Body of pancreas (tissue), 4 donors: ENCODE data around the gene SEMA3D. TPM values are rescaled to one million over a fixed set of nuclear protein-coding genes. Genes with fewer than 3 reads are reported as not detected.

Experiments used
- ATAC-seq: fragments of 150-250 bp; one replicate; pipeline ENCODE4 v1.9.1; 2016
- DNase-seq, 4 donors: peaks; one replicate each; pipeline ENCODE4 v3.0.0-alpha.2; 2019
- H3K27ac ChIP-seq, 4 donors: fragments of 200-600 bp; sonication (generic); 1 replicate in 3 of 4; 2 replicates in 1 of 4; pipeline versions ENCODE4 v1.5.1 to v1.6.1; 2016 to 2019; ENCODE audit warnings: mild to moderate bottlenecking in 1 of 4, mixed read lengths in 1 of 4, moderate library complexity in 1 of 4
- H3K27me3 ChIP-seq, 2 donors: fragments of 200-600 bp; sonication (generic); one replicate each; pipeline ENCODE4 v1.6.0; 2016; ENCODE audit warnings: mild to moderate bottlenecking in 1 of 2
- H3K36me3 ChIP-seq, 2 donors: fragments of 200-600 bp; sonication (generic); replicated peaks in 1 of 2; 2 replicates each; pipeline ENCODE4 v1.5.1; 2016; ENCODE audit warnings: low read depth in 2 of 2; ENCODE audit not compliant: insufficient read depth in 1 of 2
- H3K4me1 ChIP-seq: fragments of 200-600 bp; sonication (generic); one replicate; pipeline ENCODE4 v1.6.0; 2016
- H3K4me3 ChIP-seq, 2 donors: fragments of 200-600 bp; sonication (generic); 1 replicate in 1 of 2; 2 replicates in 1 of 2; pipeline ENCODE4 v1.5.1; 2016 to 2019
- H3K9me3 ChIP-seq, 3 donors: fragments of 200-600 bp; sonication (generic); 1 replicate in 2 of 3; 2 replicates in 1 of 3; pipeline ENCODE4 v1.5.1; 2016
- POLR2A ChIP-seq, 3 donors: fragments of 450-650 bp; IDR thresholded peaks; one replicate each; pipeline ENCODE4 v1.6.1; 2016; ENCODE audit warnings: antibody characterized with exemption in 3 of 3, mild to moderate bottlenecking in 2 of 3
- WGBS, 2 donors: methylation state at CpG; one replicate each; pipeline ENCODE4 v1.1.5; 2017; 5-methylcytosine and 5-hydroxymethylcytosine counted together
- intact Hi-C: fragments of 100-400 bp; cut with DNase I; formaldehyde crosslinking; loops from one replicate; pipeline ENCODE4 v1.15.1; 2023
- total RNA-seq, 2 donors: library from RNA; depleted of rRNA; stranded (reverse); fragments of >200 nt; gene quantifications; one replicate each; pipeline ENCODE4 v1.1.0, GENCODE V29; 2016
- TF ChIP-seq, protein P1 (sequence below), 7 experiments: fragments of 450-650 bp in 4 of 7; fragments of 200-600 bp in 3 of 7; sonication (generic) in 3 of 7; IDR thresholded peaks; one replicate each; pipeline ENCODE4 v1.5.1; 2016 to 2019; ENCODE audit warnings: antibody characterized with exemption in 7 of 7

The SEMA3D gene
- total RNA-seq, 2 donors from 2014 or later, result 0.66 to 1.3 TPM

DNA sequence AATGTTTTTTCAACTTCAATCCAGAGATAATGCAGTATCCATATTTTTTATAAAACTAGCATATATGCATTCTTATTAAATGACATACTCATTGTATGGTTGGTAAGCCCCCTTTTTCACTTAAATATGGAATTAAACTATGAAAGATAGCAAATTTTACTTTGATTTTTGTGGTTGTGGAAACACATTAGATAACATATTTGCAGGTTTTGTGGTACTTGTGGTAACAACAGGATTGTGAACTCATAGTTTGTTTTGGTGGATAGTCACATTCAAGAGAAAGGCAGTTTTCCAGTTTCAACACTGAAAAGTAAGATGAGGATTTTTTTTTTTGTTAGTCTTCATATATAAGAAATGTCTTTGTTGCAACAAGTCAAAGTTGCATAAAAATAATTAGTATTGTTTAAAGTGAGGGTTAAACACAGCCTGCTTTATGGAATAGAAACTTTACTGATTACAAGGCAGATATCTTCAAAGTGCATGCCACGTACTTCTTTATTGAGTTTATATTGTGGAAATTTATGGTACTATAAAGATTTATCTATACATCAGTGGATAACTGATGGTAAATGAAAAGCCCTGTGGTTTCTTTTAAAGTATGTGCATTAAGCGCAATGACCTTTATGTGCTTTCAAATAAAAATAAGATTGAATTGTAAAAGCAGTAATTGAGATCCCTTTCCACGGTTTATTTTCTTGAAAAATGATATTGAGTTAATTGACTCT lies 39.7 kb upstream of the SEMA3D start:
- intact Hi-C loops, result no loop called here
- ATAC-seq, result no peak
- Histone ChIP-seq H3K4me1 (no peaks in the 10 kb centered on the region), H3K9me3 (no peaks in the 10 kb centered on the region), H3K27ac (no peak overlapping the region), H3K36me3 (no peaks in the 10 kb centered on the region), H3K27me3 (no peaks in the 10 kb centered on the region), H3K4me3 (no peak overlapping the region)
- TF ChIP-seq, protein P1, sequence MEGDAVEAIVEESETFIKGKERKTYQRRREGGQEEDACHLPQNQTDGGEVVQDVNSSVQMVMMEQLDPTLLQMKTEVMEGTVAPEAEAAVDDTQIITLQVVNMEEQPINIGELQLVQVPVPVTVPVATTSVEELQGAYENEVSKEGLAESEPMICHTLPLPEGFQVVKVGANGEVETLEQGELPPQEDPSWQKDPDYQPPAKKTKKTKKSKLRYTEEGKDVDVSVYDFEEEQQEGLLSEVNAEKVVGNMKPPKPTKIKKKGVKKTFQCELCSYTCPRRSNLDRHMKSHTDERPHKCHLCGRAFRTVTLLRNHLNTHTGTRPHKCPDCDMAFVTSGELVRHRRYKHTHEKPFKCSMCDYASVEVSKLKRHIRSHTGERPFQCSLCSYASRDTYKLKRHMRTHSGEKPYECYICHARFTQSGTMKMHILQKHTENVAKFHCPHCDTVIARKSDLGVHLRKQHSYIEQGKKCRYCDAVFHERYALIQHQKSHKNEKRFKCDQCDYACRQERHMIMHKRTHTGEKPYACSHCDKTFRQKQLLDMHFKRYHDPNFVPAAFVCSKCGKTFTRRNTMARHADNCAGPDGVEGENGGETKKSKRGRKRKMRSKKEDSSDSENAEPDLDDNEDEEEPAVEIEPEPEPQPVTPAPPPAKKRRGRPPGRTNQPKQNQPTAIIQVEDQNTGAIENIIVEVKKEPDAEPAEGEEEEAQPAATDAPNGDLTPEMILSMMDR (IDR thresholded peaks at IDR 0.05), result no peak
- no peak for TF ChIP-seq POLR2A (IDR thresholded peaks at IDR 0.05)
- DNase-seq, result no peak
- WGBS, 2 donors, result 68% methylated on average over 3 of the region's 3 CpGs

DNA sequence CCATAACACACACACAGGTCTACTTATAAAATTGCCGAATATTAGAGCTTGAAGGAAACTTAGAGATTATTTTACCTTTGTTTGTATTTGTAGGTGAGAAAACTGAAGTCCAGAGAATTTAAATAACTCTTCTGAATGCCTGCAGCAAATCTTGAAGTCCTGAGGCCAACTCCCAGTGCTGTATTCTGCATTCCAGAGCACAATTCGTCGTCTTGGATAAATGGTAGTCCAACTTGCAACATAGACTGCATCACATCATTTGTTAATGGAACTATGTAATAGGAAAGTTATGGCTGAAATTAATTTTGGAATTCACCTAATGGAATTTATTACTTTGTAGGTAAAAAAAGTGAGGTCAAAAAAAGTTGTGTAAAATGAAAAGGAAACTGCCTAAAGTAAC lies 37.3 kb upstream of the SEMA3D start:
- H3K27ac ChIP-seq, result no peak overlapping the region
- no peaks in the 10 kb centered on the region for H3K4me1 ChIP-seq
- no peak for ATAC-seq
- H3K4me3 ChIP-seq, result no peak overlapping the region
- no peaks in the 10 kb centered on the region for H3K36me3 ChIP-seq
- 48 to 57% methylated on average over 3 of the region's 3 CpGs for WGBS, 2 donors
- intact Hi-C loops, result no loop called here
- no peaks in the 10 kb centered on the region for H3K27me3 ChIP-seq
- H3K9me3 ChIP-seq, result no peaks in the 10 kb centered on the region
- TF ChIP-seq POLR2A (IDR thresholded peaks at IDR 0.05), result no peak
- TF ChIP-seq, protein P1 (IDR thresholded peaks at IDR 0.05), result no peak
- no peak for DNase-seq

DNA sequence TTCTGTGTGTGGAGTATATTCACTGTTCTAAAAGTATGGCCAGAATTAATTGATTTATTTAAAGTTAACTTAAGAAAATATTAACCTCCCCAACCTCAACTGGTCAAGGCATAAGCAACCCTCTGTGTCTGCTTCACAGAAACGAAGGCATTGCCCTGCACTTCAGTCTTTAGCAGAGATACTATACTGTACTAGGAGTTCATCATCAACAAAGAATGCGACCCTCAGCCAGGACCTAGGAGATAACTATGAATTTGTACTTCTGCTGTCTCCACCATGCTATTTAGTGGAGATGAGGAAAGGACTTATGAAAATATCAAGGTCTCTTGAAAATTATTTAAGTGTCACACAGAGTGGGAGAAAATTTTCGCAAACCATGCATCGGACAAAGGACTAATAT lies 35.7 kb upstream of the SEMA3D start:
- no peak overlapping the region for H3K4me3 ChIP-seq
- H3K4me1 ChIP-seq, result no peaks in the 10 kb centered on the region
- no peak for DNase-seq
- intact Hi-C loops, result no loop called here
- WGBS, 2 donors, result 66 to 67% methylated on average over 4 of the region's 4 CpGs
- no peaks in the 10 kb centered on the region for H3K9me3 ChIP-seq
- H3K36me3 ChIP-seq, result no peaks in the 10 kb centered on the region
- no peaks in the 10 kb centered on the region for H3K27me3 ChIP-seq
- TF ChIP-seq, protein P1 (IDR thresholded peaks at IDR 0.05), result no peak
- TF ChIP-seq POLR2A (IDR thresholded peaks at IDR 0.05), result no peak
- H3K27ac ChIP-seq, result no peak overlapping the region
- ATAC-seq, result no peak

DNA sequence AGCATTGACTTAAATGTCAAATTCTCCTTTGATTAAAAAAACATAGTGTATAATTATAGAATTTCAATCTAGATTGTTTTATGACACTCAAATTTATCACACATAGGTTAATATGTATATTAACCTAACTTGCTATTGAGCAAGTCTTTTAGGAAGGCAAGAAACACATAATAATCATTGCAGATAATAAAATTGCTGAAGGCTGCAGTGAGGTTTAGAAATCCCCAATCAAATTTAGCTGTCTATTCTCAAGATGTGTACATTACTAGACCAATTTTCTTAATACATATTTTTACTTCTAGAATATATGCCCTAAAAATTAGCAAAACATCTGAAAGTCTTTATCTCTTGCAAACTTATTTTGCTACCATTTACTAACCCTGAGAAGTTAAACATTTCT lies 34.9 kb upstream of the SEMA3D start:
- intact Hi-C loops, result no loop called here
- Histone ChIP-seq H3K4me1 (no peaks in the 10 kb centered on the region), H3K36me3 (no peaks in the 10 kb centered on the region), H3K9me3 (no peaks in the 10 kb centered on the region), H3K27me3 (no peaks in the 10 kb centered on the region), H3K4me3 (no peak overlapping the region), H3K27ac (no peak overlapping the region)
- no peak for DNase-seq
- no peak for TF ChIP-seq POLR2A (IDR thresholded peaks at IDR 0.05)
- TF ChIP-seq, protein P1 (IDR thresholded peaks at IDR 0.05), result no peak
- ATAC-seq, result no peak

DNA sequence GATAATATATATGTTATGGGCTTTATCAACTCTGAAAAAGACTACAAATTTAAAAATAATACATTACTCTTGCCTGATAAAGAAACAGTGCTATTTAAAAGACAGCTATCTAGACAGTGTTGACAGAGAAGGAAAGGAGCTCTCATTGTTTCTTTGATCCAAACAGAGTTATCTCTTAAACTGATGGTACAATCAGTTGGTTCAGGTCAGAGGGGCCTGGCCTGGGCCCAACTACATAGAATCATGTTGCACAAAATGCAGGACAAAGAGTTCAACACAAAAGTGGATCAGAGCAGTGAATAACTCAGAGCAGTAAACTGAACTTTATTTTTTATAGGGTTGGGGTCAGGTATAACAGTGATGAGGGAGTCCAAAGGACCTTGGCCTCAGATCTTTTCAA lies 33.8 kb upstream of the SEMA3D start:
- no peak overlapping the region for H3K4me3 ChIP-seq
- H3K9me3 ChIP-seq, result no peaks in the 10 kb centered on the region
- H3K4me1 ChIP-seq, result no peaks in the 10 kb centered on the region
- H3K36me3 ChIP-seq, result no peaks in the 10 kb centered on the region
- DNase-seq (no peak), ATAC-seq (no peak)
- H3K27me3 ChIP-seq, result no peaks in the 10 kb centered on the region
- no peak overlapping the region for H3K27ac ChIP-seq
- TF ChIP-seq, protein P1 (IDR thresholded peaks at IDR 0.05), result no peak
- TF ChIP-seq POLR2A (IDR thresholded peaks at IDR 0.05), result no peak
- intact Hi-C loops, result no loop called here
